Activated B cell treated with CpG ODN at 0.5 μM for 24 hours (primary cell): ENCODE results near the gene ZNF256. TPM values are rescaled to one million over a fixed set of nuclear protein-coding genes. Genes with fewer than 3 reads are reported as not detected.

Source experiments
- ATAC-seq: fragments of 200-7000 bp; cut with Tn5 transposase; one replicate; pipeline ENCODE4 v1.10.0; 2021; ENCODE audit warnings: low read depth, mild to moderate bottlenecking, moderate library complexity
- CTCF ChIA-PET: fragments of 350-600 bp; sonication (Branson Sonifier 250); formaldehyde crosslinking; loops from one replicate; lab custom pipeline; 2021; ENCODE audit warnings: antibody characterized with exemption; lab: Charles Lee
- POLR2A ChIA-PET: fragments of 350-600 bp; sonication (Branson Sonifier 250); formaldehyde crosslinking; loops from one replicate; lab custom pipeline; 2021; ENCODE audit warnings: antibody characterized with exemption; lab: Charles Lee
- DNase-seq: peaks from one replicate; pipeline ENCODE4 v3.0.0; 2022
- H3K27ac Mint-ChIP-seq: one replicate; pipeline ENCODE4 v1.8.0; 2020; ENCODE audit warnings: mixed read lengths
- H3K27me3 Mint-ChIP-seq: one replicate; pipeline ENCODE4 v1.8.0; 2021; ENCODE audit warnings: mixed read lengths
- H3K36me3 Mint-ChIP-seq: one replicate; pipeline ENCODE4 v1.8.0; 2021; ENCODE audit warnings: low read depth, mixed read lengths
- H3K4me1 Mint-ChIP-seq: one replicate; pipeline ENCODE4 v1.8.0; 2021; ENCODE audit warnings: mixed read lengths
- H3K4me3 Mint-ChIP-seq: one replicate; pipeline ENCODE4 v1.8.0; 2020; ENCODE audit warnings: mild to moderate bottlenecking, mixed read lengths
- H3K9me3 Mint-ChIP-seq: one replicate; pipeline ENCODE4 v1.8.0; 2020; ENCODE audit warnings: mixed read lengths
- intact Hi-C: fragments of 100-400 bp; cut with micrococcal nuclease; formaldehyde crosslinking; loops from one replicate; pipeline ENCODE4 v1.15.1; 2024
- total RNA-seq: library from RNA; stranded (reverse); gene quantifications from 2 replicates; pipeline ENCODE4 v1.2.3, GENCODE V29; 2022
- TF ChIP-seq, protein P1 (sequence below): fragments of 200-600 bp; IDR thresholded peaks from one replicate; pipeline ENCODE4 v1.8.0; 2022; ENCODE audit warnings: antibody characterized with exemption, mild to moderate bottlenecking

Gene ZNF256
- total RNA-seq, 1 donor from 2014 or later = 20.2 TPM

DNA sequence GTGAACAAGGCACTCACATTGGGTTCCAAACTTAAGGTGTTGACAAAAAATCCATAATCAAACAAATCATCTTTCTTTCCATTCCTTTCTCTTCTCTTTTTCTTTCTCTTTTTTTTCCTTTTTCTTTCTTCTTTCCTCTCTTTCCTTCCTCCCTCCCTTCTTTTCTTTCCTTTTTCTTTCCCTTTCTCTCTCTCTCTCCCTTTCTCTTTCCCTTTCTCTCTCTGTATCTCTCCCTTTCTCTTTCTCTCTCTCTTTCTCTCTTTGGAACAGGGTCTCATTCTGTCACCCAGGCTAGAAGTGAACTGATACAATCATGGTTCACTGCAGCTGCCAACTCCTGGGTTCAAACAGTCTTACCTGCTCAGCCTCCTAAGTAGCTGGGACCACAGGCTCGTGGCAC is 14.3 kb upstream of the ZNF256 start:
- Mint-ChIP-seq H3K9me3 (peaks cover 32% of the 10 kb centered on the region), H3K27me3 (peaks cover under 1% of the 10 kb centered on the region), H3K27ac (no peak overlapping the region)

DNA sequence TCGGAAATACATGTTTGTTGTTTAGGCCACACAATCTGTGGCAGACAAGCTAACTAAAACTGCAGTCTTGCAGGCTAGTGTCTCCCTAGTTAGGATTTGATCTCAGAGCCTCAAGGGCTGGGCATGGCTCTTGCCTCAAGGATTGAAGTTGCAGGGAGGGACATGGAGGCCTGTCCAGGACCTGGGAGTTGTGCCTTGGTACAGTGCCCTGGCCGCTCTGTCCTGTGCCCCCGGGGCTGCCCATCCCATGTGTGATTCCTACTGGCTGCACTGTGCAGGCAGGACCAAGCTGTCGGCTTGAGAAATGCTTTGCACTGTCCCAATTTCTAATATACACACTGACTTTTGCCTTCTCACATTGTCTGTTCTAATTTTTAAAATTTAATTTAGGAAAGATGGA is 7.5 kb upstream of the ZNF256 start:
- POLR2A ChIA-PET = no interaction called here
- DNase-seq = no peak
- ATAC-seq = no peak
- CTCF ChIA-PET = no interaction called here
- Mint-ChIP-seq H3K4me1 (no peaks in the 10 kb centered on the region), H3K9me3 (peaks cover 28% of the 10 kb centered on the region), H3K27me3 (peaks cover 4% of the 10 kb centered on the region), H3K4me3 (no peak overlapping the region), H3K36me3 (peaks cover 9% of the 10 kb centered on the region), H3K27ac (no peak overlapping the region)
- TF ChIP-seq, protein P1, sequence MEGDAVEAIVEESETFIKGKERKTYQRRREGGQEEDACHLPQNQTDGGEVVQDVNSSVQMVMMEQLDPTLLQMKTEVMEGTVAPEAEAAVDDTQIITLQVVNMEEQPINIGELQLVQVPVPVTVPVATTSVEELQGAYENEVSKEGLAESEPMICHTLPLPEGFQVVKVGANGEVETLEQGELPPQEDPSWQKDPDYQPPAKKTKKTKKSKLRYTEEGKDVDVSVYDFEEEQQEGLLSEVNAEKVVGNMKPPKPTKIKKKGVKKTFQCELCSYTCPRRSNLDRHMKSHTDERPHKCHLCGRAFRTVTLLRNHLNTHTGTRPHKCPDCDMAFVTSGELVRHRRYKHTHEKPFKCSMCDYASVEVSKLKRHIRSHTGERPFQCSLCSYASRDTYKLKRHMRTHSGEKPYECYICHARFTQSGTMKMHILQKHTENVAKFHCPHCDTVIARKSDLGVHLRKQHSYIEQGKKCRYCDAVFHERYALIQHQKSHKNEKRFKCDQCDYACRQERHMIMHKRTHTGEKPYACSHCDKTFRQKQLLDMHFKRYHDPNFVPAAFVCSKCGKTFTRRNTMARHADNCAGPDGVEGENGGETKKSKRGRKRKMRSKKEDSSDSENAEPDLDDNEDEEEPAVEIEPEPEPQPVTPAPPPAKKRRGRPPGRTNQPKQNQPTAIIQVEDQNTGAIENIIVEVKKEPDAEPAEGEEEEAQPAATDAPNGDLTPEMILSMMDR = no peak
- intact Hi-C loops = no loop called here

More for the DNA sequence above, 14.3 kb upstream of the ZNF256 start:
- DNase-seq = no peak
- intact Hi-C loops = no loop called here
- Mint-ChIP-seq H3K36me3 (peaks cover 31% of the 10 kb centered on the region), H3K4me1 (no peaks in the 10 kb centered on the region), H3K4me3 (no peak overlapping the region)
- ChIA-PET POLR2A (no interaction called here), CTCF (no interaction called here)
- ATAC-seq = no peak
- TF ChIP-seq, protein P1 = no peak

DNA sequence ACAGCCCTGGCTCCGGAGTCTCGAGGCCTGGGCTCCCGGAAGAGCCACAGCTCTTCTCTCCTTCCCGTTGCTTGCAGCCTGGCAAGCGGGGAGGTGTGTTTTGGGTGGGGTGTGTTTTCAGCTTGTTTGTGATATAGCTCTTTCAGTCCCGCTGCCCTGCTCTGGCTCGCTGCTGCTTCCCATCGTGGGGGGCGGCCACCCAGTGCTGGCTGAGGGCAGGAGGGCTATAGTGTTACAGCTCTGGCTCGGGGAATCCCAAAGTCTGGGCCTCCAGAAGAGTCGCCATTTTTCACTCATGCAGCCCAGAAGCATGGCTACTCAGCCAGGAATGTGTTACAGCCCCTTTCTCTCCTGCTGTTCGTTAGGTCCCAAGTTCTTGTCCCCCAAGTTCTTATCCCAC is 2.2 kb upstream of the ZNF256 start:
- intact Hi-C loops = loop anchor here (5.0 kb wide), 3 partner anchors 62 to 462 kb away; partner anchors contain the start of genes ZIK1, ZNF419 and ZNF814
- Mint-ChIP-seq H3K4me1 (peaks cover 26% of the 10 kb centered on the region), H3K9me3 (peaks cover 18% of the 10 kb centered on the region), H3K36me3 (peaks cover 12% of the 10 kb centered on the region), H3K4me3 (no peak overlapping the region), H3K27me3 (peaks cover 2% of the 10 kb centered on the region), H3K27ac (no peak overlapping the region)
- TF ChIP-seq, protein P1 = no peak
- ATAC-seq (no peak), DNase-seq (no peak)
- POLR2A ChIA-PET = interaction anchor here (0.7 kb wide), 1 partner anchor 426 kb away, joined by 3 read pairs; no protein-coding TSS in a partner anchor
- CTCF ChIA-PET = no interaction called here

DNA sequence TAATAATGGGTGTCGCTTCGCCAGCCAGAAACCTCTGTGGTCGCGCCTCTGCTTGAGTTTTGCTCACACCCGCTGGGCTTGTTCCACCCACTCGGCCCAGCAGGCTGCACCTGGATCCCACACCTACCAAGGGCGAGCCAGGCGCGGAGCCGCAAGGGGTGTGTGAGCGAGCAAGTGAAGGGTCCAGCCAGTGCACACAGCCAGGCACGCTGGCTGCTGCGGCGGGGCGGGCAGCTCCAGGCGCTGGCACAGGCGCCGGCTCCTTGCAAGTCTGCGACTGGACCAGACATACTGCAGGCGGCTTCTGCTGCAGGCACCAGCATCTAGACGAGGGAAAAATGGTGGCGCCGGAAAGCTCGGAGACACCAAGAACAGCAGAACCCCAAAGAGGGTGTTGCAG is 1.8 kb upstream of the ZNF256 start:
- ATAC-seq (no peak), DNase-seq (no peak)
- TF ChIP-seq, protein P1 = no peak
- H3K27me3 Mint-ChIP-seq = peaks cover 2% of the 10 kb centered on the region
- intact Hi-C loops = loop anchor here (5.0 kb wide), 3 partner anchors 62 to 462 kb away; partner anchors contain the start of genes ZIK1, ZNF419 and ZNF814
- peaks cover 28% of the 10 kb centered on the region for H3K4me1 Mint-ChIP-seq
- POLR2A ChIA-PET = interaction anchor here (0.7 kb wide), 1 partner anchor 426 kb away, joined by 3 read pairs; no protein-coding TSS in a partner anchor
- H3K9me3 Mint-ChIP-seq = peaks cover 20% of the 10 kb centered on the region
- CTCF ChIA-PET = no interaction called here
- H3K36me3 Mint-ChIP-seq = peaks cover 16% of the 10 kb centered on the region
- H3K27ac Mint-ChIP-seq = no peak overlapping the region
- H3K4me3 Mint-ChIP-seq = no peak overlapping the region

DNA sequence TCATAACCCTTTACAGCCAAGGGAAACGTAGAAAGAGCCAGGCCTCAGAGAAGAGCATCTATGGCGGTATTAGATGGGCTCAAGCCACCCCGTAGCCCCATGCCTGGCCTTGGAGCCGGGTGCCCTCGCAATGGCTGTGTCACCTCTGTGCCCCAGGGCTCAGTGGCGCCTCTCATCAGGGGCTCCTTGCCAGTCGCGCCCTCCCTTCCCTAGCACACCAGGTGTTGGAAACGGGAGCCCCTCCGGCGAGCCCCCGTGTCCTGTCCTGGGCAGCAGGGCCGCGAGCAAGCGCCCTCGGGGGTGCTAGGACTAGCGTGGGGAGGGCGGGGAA is 453 bp downstream of the ZNF256 start:
- peaks cover 39% of the 10 kb centered on the region for H3K36me3 Mint-ChIP-seq
- DNase-seq = no peak
- TF ChIP-seq, protein P1 = no peak
- no peaks in the 10 kb centered on the region for H3K27me3 Mint-ChIP-seq
- intact Hi-C loops = loop anchor here (1.0 to 5.0 kb wide), 12 partner anchors 12 to 460 kb away; partner anchors contain the start of genes ZIK1, ZNF274, ZNF329 and ZNF417
- no peak for ATAC-seq
- peaks cover 32% of the 10 kb centered on the region for H3K9me3 Mint-ChIP-seq
- CTCF ChIA-PET = no interaction called here
- POLR2A ChIA-PET = interaction anchor here (1.2 to 1.8 kb wide), 2 partner anchors 12 to 56 kb away, joined by 4 to 6 read pairs; partner anchors contain the start of genes ZNF418 and ZNF606
- peak overlapping the region; percentile 96 for H3K4me3 Mint-ChIP-seq
- H3K4me1 Mint-ChIP-seq = peaks cover 30% of the 10 kb centered on the region
- H3K27ac Mint-ChIP-seq = peak overlapping the region; percentile 89
